ENCODE results near the gene TRPM2.
"Not testable (repeated sequence)": the region's sequence is repeated elsewhere in the genome, so short reads cannot be mapped to it uniquely, and the experiment has no call there.

The TRPM2 gene

GRCh38 chr21:44416193-44416592, 62.8 kb downstream of the TRPM2 start:
- no peak for DNase-seq

- DNase-seq, result not testable (repeated sequence)
Measured at GRCh38 chr21:44417621-44418107, 64.2 kb downstream of the TRPM2 start.

- DNase-seq, result no peak
Measured at GRCh38 chr21:44418108-44418875, 64.9 kb downstream of the TRPM2 start.

GRCh38 chr21:44418876-44419230, 65.4 kb downstream of the TRPM2 start:
- DNase-seq, result no peak

- DNase-seq, result no peak
Measured at GRCh38 chr21:44419679-44420078, 66.3 kb downstream of the TRPM2 start.

- no peak for DNase-seq
Measured at GRCh38 chr21:44420416-44421205, 67.2 kb downstream of the TRPM2 start.

GRCh38 chr21:44421901-44422840, 68.8 kb downstream of the TRPM2 start:
- no peak for DNase-seq

GRCh38 chr21:44423312-44423821, 69.9 kb downstream of the TRPM2 start:
- no peak for DNase-seq

- DNase-seq, result no peak
Measured at GRCh38 chr21:44423941-44424607, 70.7 kb downstream of the TRPM2 start.

GRCh38 chr21:44424608-44425306, 71.3 kb downstream of the TRPM2 start:
- no peak for DNase-seq

- no peak for DNase-seq
Measured at GRCh38 chr21:44425307-44425894, 72.0 kb downstream of the TRPM2 start.

- no peak for DNase-seq
Measured at GRCh38 chr21:44425895-44426662, 72.7 kb downstream of the TRPM2 start.

GRCh38 chr21:44426663-44427191, 73.3 kb downstream of the TRPM2 start:
- no peak for DNase-seq

- DNase-seq, result peak; percentile 13
Measured at GRCh38 chr21:44427241-44428120, 74.1 kb downstream of the TRPM2 start.

- DNase-seq, result peak; percentile 20
Measured at GRCh38 chr21:44428281-44428960, 75.0 kb downstream of the TRPM2 start.

- DNase-seq, result no peak
Measured at GRCh38 chr21:44429894-44430293, 76.5 kb downstream of the TRPM2 start.

GRCh38 chr21:44431300-44431699, 77.9 kb downstream of the TRPM2 start:
- no peak for DNase-seq

All from NCI-H748 treated with DMSO at 0.1 percent for 48 hours (cell line).